H9 (cell line): Measurements from ENCODE around the gene OGFOD1. TPM values are rescaled to one million over a fixed set of nuclear protein-coding genes. Genes with fewer than 3 reads are reported as not detected.

Experiments
- DNase-seq: peaks from one replicate; pipeline ENCODE4 v3.0.0-alpha.2; 2017
- H2AFZ ChIP-seq: one replicate; pipeline ENCODE4 v1.6.1; 2013; ENCODE audit warnings: mild to moderate bottlenecking, low read length, control low read depth, moderate library complexity
- H2AK5ac ChIP-seq: 2 replicates; pipeline ENCODE4 v1.6.1; 2013; ENCODE audit warnings: low read length, control low read depth, mixed read lengths; ENCODE audit not compliant: insufficient read length
- H2BK120ac ChIP-seq: one replicate; pipeline ENCODE4 v1.6.1; 2013; ENCODE audit warnings: low read depth, mild to moderate bottlenecking, low read length, control low read depth, inconsistent platforms; ENCODE audit not compliant: poor library complexity, severe bottlenecking
- H2BK12ac ChIP-seq: 2 replicates; pipeline ENCODE4 v1.6.1; 2013; ENCODE audit warnings: low read length, control low read depth, mixed read lengths, low read depth; ENCODE audit not compliant: insufficient read length
- H2BK15ac ChIP-seq: 2 replicates; pipeline ENCODE4 v1.6.1; 2013; ENCODE audit warnings: low read depth, low read length, control low read depth
- H2BK20ac ChIP-seq: one replicate; pipeline ENCODE4 v1.6.1; 2013; ENCODE audit warnings: low read depth, mild to moderate bottlenecking, low read length, control low read depth, inconsistent platforms; ENCODE audit not compliant: poor library complexity, severe bottlenecking
- H2BK5ac ChIP-seq: 2 replicates; pipeline ENCODE4 v1.6.1; 2013; ENCODE audit warnings: low read length, control low read depth, mixed read lengths; ENCODE audit not compliant: insufficient read length
- H3K14ac ChIP-seq: 2 replicates; pipeline ENCODE4 v1.6.1; 2013; ENCODE audit warnings: low read length, control low read depth; ENCODE audit not compliant: insufficient read depth
- H3K18ac ChIP-seq: 2 replicates; pipeline ENCODE4 v1.6.1; 2013; ENCODE audit warnings: low read depth, mild to moderate bottlenecking, mixed read lengths, low read length, control low read depth; ENCODE audit not compliant: insufficient read length
- H3K23ac ChIP-seq: 2 replicates; pipeline ENCODE4 v1.6.1; 2013; ENCODE audit warnings: low read length, control low read depth, mixed read lengths, low read depth; ENCODE audit not compliant: insufficient read length
- H3K23me2 ChIP-seq: 2 replicates; pipeline ENCODE4 v1.6.1; 2013; ENCODE audit warnings: low read depth, mild to moderate bottlenecking, mixed read lengths, low read length, control low read depth; ENCODE audit not compliant: insufficient read length, poor library complexity, severe bottlenecking
- H3K27ac ChIP-seq: 2 replicates; pipeline ENCODE4 v1.5.1; 2013; ENCODE audit warnings: low read length, control low read depth, mixed read lengths, low read depth; ENCODE audit not compliant: insufficient read length
- H3K27me3 ChIP-seq: 2 replicates; pipeline ENCODE4 v1.6.1; 2013; ENCODE audit warnings: low read length, control low read depth, inconsistent platforms; ENCODE audit not compliant: insufficient read depth
- H3K4ac ChIP-seq: 2 replicates; pipeline ENCODE4 v1.6.1; 2013; ENCODE audit warnings: low read depth, mild to moderate bottlenecking, control low read depth, inconsistent platforms, low read length, moderate library complexity
- H3K4me1 ChIP-seq: 2 replicates; pipeline ENCODE4 v1.6.1; 2013; ENCODE audit warnings: low read length, control low read depth, inconsistent platforms; ENCODE audit not compliant: insufficient read depth
- H3K4me2 ChIP-seq: 2 replicates; pipeline ENCODE4 v1.6.1; 2013; ENCODE audit warnings: low read length, control low read depth, mixed read lengths; ENCODE audit not compliant: insufficient read length, insufficient read depth
- H3K56ac ChIP-seq: 2 replicates; pipeline ENCODE4 v1.6.1; 2013; ENCODE audit warnings: low read depth, mild to moderate bottlenecking, mixed read lengths, low read length, control low read depth; ENCODE audit not compliant: insufficient read length
- H3K79me1 ChIP-seq: 2 replicates; pipeline ENCODE4 v1.6.1; 2013; ENCODE audit warnings: low read depth, mild to moderate bottlenecking, moderate library complexity, low read length, control low read depth, inconsistent platforms; ENCODE audit not compliant: insufficient read depth, poor library complexity, severe bottlenecking
- H3K79me2 ChIP-seq: 2 replicates; pipeline ENCODE4 v1.6.1; 2013; ENCODE audit warnings: low read length, control low read depth, inconsistent platforms; ENCODE audit not compliant: insufficient read depth
- H3K9ac ChIP-seq: 2 replicates; pipeline ENCODE4 v1.6.1; 2013; ENCODE audit warnings: low read length, control low read depth, mixed read lengths; ENCODE audit not compliant: insufficient read length; ENCODE audit errors: extremely low read depth
- H3K9me3 ChIP-seq: one replicate; pipeline ENCODE4 v1.6.1; 2013; ENCODE audit warnings: low read depth, low read length, inconsistent platforms; ENCODE audit not compliant: control insufficient read depth
- H3T11ph ChIP-seq: one replicate; pipeline ENCODE4 v1.6.1; 2013; ENCODE audit warnings: mild to moderate bottlenecking, low read length, control low read depth, inconsistent platforms
- H4K20me1 ChIP-seq: one replicate; pipeline ENCODE4 v1.6.1; 2013; ENCODE audit not compliant: control insufficient read depth, insufficient read length, insufficient read depth
- H4K5ac ChIP-seq: 2 replicates; pipeline ENCODE4 v1.6.1; 2013; ENCODE audit warnings: low read depth, mild to moderate bottlenecking, mixed read lengths, low read length, control low read depth; ENCODE audit not compliant: insufficient read length
- H4K8ac ChIP-seq: replicated peaks from 2 replicates; pipeline ENCODE4 v1.6.1; 2013; ENCODE audit warnings: low read length, control low read depth, mixed read lengths, low read depth; ENCODE audit not compliant: insufficient read length
- H4K91ac ChIP-seq: 2 replicates; pipeline ENCODE4 v1.6.1; 2013; ENCODE audit warnings: low read depth, mild to moderate bottlenecking, moderate library complexity, mixed read lengths, low read length, control low read depth; ENCODE audit not compliant: insufficient read length
- H3K27ac Mint-ChIP-seq, 3 experiments: 2 replicates in 2 of 3; 3 replicates in 1 of 3; pipeline ENCODE4 v1.8.0; 2020 to 2021; ENCODE audit warnings: mixed read lengths in 3 of 3, mild to moderate bottlenecking in 1 of 3, moderate library complexity in 1 of 3
- H3K27me3 Mint-ChIP-seq: 2 replicates; pipeline ENCODE4 v1.8.0; 2021; ENCODE audit warnings: low read depth, mild to moderate bottlenecking, moderate library complexity, mixed read lengths
- H3K36me3 Mint-ChIP-seq, 3 experiments: 2 replicates in 2 of 3; 3 replicates in 1 of 3; pipeline ENCODE4 v1.8.0; 2020 to 2021; ENCODE audit warnings: low read depth in 3 of 3, mixed read lengths in 3 of 3; ENCODE audit not compliant: insufficient read depth in 1 of 3
- H3K4me1 Mint-ChIP-seq, 2 experiments: 2 replicates each; pipeline ENCODE4 v1.8.0; 2020; ENCODE audit warnings: mixed read lengths in 2 of 2
- H3K4me3 Mint-ChIP-seq, 2 experiments: 2 replicates in 1 of 2; 3 replicates in 1 of 2; pipeline ENCODE4 v1.8.0; 2020 to 2021; ENCODE audit warnings: mild to moderate bottlenecking in 2 of 2, mixed read lengths in 2 of 2, moderate library complexity in 1 of 2
- H3K9me3 Mint-ChIP-seq, 2 experiments: 2 replicates in 1 of 2; 3 replicates in 1 of 2; pipeline ENCODE4 v1.8.0; 2020; ENCODE audit warnings: mild to moderate bottlenecking in 2 of 2, mixed read lengths in 2 of 2, moderate library complexity in 1 of 2
- CTCF ChIP-seq: fragments of 200-600 bp; sonication (generic); conservative IDR thresholded peaks from 3 replicates; pipeline ENCODE4 v1.8.0; 2021; ENCODE audit warnings: antibody characterized with exemption, mild to moderate bottlenecking
- WGBS: extraction: QIAGEN DNeasy Blood & Tissue Kit; methylation state at CpG from one replicate; pipeline ENCODE4 v1.1.7; 2013; ENCODE audit warnings: missing lambda C conversion rate, low lambda C conversion rate, mixed read lengths; ENCODE audit not compliant: insufficient read length; ENCODE audit errors: extremely low coverage; 5-methylcytosine and 5-hydroxymethylcytosine counted together
- total RNA-seq: library from RNA; stranded (reverse); gene quantifications from 2 replicates; pipeline ENCODE4 v1.2.1, GENCODE V29; 2021

The OGFOD1 gene
- total RNA-seq, 1 experiment from 2014 or later = 66.5 TPM

GRCh38 chr16:56411624-56412023 lies 39.7 kb upstream of the OGFOD1 start:
- H3K23me2 ChIP-seq = no peaks in the 10 kb centered on the region
- H3K4me1 ChIP-seq = peaks cover 6% of the 10 kb centered on the region; the same call in 1 of the 2 replicates
- no peak overlapping the region for H2BK5ac ChIP-seq
- no peak overlapping the region for H3K4me2 ChIP-seq
- H3K27ac ChIP-seq = no peak overlapping the region
- H3K79me1 ChIP-seq = no peaks in the 10 kb centered on the region
- H2AK5ac ChIP-seq = no peak overlapping the region
- H4K5ac ChIP-seq = no peak overlapping the region
- no peak for TF ChIP-seq CTCF
- no peak overlapping the region for H3K18ac ChIP-seq
- H4K20me1 ChIP-seq = no peaks in the 10 kb centered on the region
- H3K27me3 ChIP-seq = no peaks in the 10 kb centered on the region; the same call in 1 of the 2 replicates
- H2BK12ac ChIP-seq = no peak overlapping the region
- no peak overlapping the region for H2BK20ac ChIP-seq
- no peak overlapping the region for H3T11ph ChIP-seq
- H4K8ac ChIP-seq = no peak overlapping the region
- no peak overlapping the region for H3K27ac Mint-ChIP-seq
- no peak overlapping the region for H3K9ac ChIP-seq
- H3K14ac ChIP-seq = no peak overlapping the region
- H2AFZ ChIP-seq = no peak overlapping the region
- peaks cover 11 to 19% of the 10 kb centered on the region in 2 experiments for H3K4me1 Mint-ChIP-seq
- DNase-seq = no peak
- H2BK15ac ChIP-seq = no peak overlapping the region
- H3K27me3 Mint-ChIP-seq = no peaks in the 10 kb centered on the region
- no peak overlapping the region for H3K4me3 Mint-ChIP-seq
- no peak overlapping the region for H3K56ac ChIP-seq
- H3K9me3 Mint-ChIP-seq = no peaks in the 10 kb centered on the region
- H3K23ac ChIP-seq = no peak overlapping the region
- no peaks in the 10 kb centered on the region for H3K9me3 ChIP-seq
- H3K4ac ChIP-seq = no peak overlapping the region
- no peaks in the 10 kb centered on the region for H3K79me2 ChIP-seq
- H2BK120ac ChIP-seq = no peak overlapping the region
- H4K91ac ChIP-seq = no peak overlapping the region
- H3K36me3 Mint-ChIP-seq = peaks cover 11 to 35% (median 30%) of the 10 kb centered on the region in 3 experiments
- WGBS = no CpG with 5 or more reads among the region's 2 CpGs
